Activated CD8-positive, alpha-beta memory T cell treated with anti-CD3 and anti-CD28 coated beads for 4 hours (primary cell): ENCODE measurements around the gene RBM3.

ENCODE experiments used
- DNase-seq, 2 donors: peaks; one replicate each; pipeline ENCODE4 v3.0.0-alpha.2; 2020; ENCODE audit warnings: low read depth in 2 of 2

Gene RBM3

DNA sequence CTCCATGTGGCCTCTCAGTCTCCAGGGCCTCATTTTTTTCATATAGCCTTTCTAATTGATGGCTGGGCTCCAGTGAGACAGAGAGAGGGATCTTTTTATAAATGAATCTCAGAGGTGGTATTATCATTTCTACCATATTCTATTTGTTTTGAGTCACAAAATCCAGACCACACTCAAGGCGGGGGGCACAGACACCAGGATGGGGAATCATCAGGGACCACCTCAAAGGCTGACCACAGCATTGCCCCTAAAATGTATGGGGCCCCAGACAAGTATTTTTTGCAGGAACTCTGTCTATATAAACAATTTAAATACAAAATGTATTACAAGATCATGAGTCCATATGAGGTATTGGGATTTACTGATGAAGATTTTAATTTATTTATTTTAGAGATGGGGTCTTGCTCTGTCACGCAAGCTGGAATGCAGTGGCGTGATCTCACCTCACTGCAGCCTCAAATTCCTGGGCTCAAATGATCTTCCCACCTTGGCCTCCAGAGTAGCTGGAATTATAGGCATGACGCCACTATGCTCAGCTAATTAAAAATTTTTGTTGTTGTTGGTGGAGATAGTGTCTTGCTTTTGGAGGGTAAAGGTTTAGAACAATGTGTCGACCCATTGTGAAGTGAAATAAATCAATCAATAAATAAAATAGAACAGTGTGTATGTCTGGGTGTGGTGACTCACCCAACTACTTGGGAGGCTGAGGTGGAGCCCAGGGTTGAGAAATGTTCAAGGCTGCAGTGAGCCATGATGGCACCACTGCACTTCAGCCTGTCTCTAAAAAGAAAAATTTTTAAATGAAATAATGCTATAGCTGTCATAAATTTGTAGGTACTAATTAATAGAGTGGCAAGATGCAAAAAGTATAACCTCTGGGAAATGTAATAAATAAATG lies 52.4 kb downstream of the RBM3 start:
- DNase-seq, result no peak
